K562 (cell line): Measurements from ENCODE around the gene GREB1. TPM values are rescaled to one million over a fixed set of nuclear protein-coding genes. Genes with fewer than 3 reads are reported as not detected.
A peak's percentile ranks its signal among the peaks of the same experiment; 100 is the strongest.

Source experiments
- ATAC-seq: fragments of 200-7000 bp; cut with Tn5 transposase; 3 replicates; pipeline ENCODE4 v1.9.1; 2020; ENCODE audit warnings: moderate library complexity
- BruUV-seq: library from RNA; stranded (reverse); fragments of 400-500 nt; replicated peaks from 2 replicates; lab custom pipeline; 2021; lab: Mats Ljungman, UMichigan
- CTCF ChIA-PET: fragments of 300-600 bp; formaldehyde crosslinking; extraction: SDS; loops from one replicate; lab custom pipeline; 2021; ENCODE audit warnings: low intra/inter-chr PET ratio; lab: Yijun Ruan, JAX
- POLR2A ChIA-PET: fragments of 300-600, 350-650 bp; sonication (Branson Sonifier 250); formaldehyde crosslinking; extraction: SDS; loops from one replicate; lab custom pipeline; 2021; ENCODE audit warnings: antibody characterized with exemption, inconsistent platforms; lab: Yijun Ruan, JAX
- DNase-seq, 4 experiments: peaks; one replicate each; pipeline versions ENCODE4 v3.0.0 to v3.0.0-alpha.2; 2011 to 2018; ENCODE audit warnings: low spot score in 3 of 4, mixed read lengths in 3 of 4; ENCODE audit errors: extremely low read depth in 1 of 4
- FAIRE-seq: peaks from 2 replicates; lab custom pipeline; 2011; peaks lifted over from hg19 to GRCh38; lab: Jason Lieb, UNC
- H2AFZ ChIP-seq: 2 replicates; pipeline ENCODE4 v1.6.0; 2011; ENCODE audit warnings: low read depth, low read length, control low read depth, inconsistent platforms
- H3K27ac ChIP-seq: fragments of 200-600 bp; 3 replicates; pipeline ENCODE4 v1.8.0; 2011; ENCODE audit warnings: low read depth, mild to moderate bottlenecking, control low read depth, inconsistent platforms, low read length, moderate library complexity, mixed read lengths; ENCODE audit errors: extremely low read depth
- H3K27me3 ChIP-seq, 2 experiments: fragments of 300-600 bp in 1 of 2; 2 replicates in 1 of 2; 3 replicates in 1 of 2; pipeline versions ENCODE4 v1.6.0 to v1.8.0; 2011; ENCODE audit warnings: inconsistent platforms in 2 of 2, low read length in 2 of 2, mild to moderate bottlenecking in 1 of 2, mixed read lengths in 1 of 2, moderate library complexity in 1 of 2; ENCODE audit not compliant: control insufficient read depth in 2 of 2, insufficient read depth in 2 of 2
- H3K36me3 ChIP-seq: fragments of 300-600 bp; 3 replicates; pipeline ENCODE4 v1.8.0; 2011; ENCODE audit warnings: mild to moderate bottlenecking, low read length, inconsistent platforms; ENCODE audit not compliant: control insufficient read depth, insufficient read depth
- H3K4me1 ChIP-seq, 2 experiments: fragments of 200-600 bp in 1 of 2; replicated peaks in 1 of 2; 2 replicates in 1 of 2; 3 replicates in 1 of 2; pipeline versions ENCODE4 v1.5.1 to v1.8.0; 2011; ENCODE audit warnings: inconsistent platforms in 2 of 2, low read length in 2 of 2, mild to moderate bottlenecking in 1 of 2, mixed read lengths in 1 of 2, moderate library complexity in 1 of 2; ENCODE audit not compliant: control insufficient read depth in 2 of 2, insufficient read depth in 2 of 2
- H3K4me2 ChIP-seq: 2 replicates; pipeline ENCODE4 v1.6.1; 2011; ENCODE audit warnings: low read length, control low read depth, inconsistent platforms, mixed read lengths; ENCODE audit not compliant: insufficient read depth
- H3K4me3 ChIP-seq: fragments of 200-600 bp; sonication (generic), shearing (Covaris generic); 2 replicates; pipeline ENCODE4 v1.5.1; 2016; ENCODE audit warnings: control low read depth, inconsistent platforms
- H3K79me2 ChIP-seq: fragments of 200-600 bp; 3 replicates; pipeline ENCODE4 v1.8.0; 2011; ENCODE audit warnings: low read length, inconsistent platforms; ENCODE audit not compliant: control insufficient read depth, insufficient read depth
- H3K9ac ChIP-seq, 2 experiments: 2 replicates each; pipeline versions ENCODE4 v1.6.0 to v1.6.1; 2011; ENCODE audit warnings: low read depth in 2 of 2, low read length in 2 of 2, control low read depth in 1 of 2, inconsistent platforms in 1 of 2, mild to moderate bottlenecking in 1 of 2, mixed read lengths in 1 of 2; ENCODE audit not compliant: insufficient read depth in 1 of 2
- H3K9me1 ChIP-seq: one replicate; pipeline ENCODE4 v1.6.0; 2011; ENCODE audit warnings: inconsistent platforms, mild to moderate bottlenecking, low read length, moderate library complexity; ENCODE audit not compliant: control insufficient read depth, insufficient read depth
- H3K9me3 ChIP-seq: replicated peaks from 2 replicates; pipeline ENCODE4 v1.5.1; 2011; ENCODE audit warnings: low read depth, low read length, inconsistent platforms; ENCODE audit not compliant: control insufficient read depth, insufficient read depth
- H4K20me1 ChIP-seq: replicated peaks from 2 replicates; pipeline ENCODE4 v1.6.1; 2011; ENCODE audit warnings: low read length, inconsistent platforms, mixed read lengths; ENCODE audit not compliant: control insufficient read depth, insufficient read depth
- NR2C1 ChIP-seq, 2 experiments: fragments of 450-650 bp; IDR thresholded peaks; 2 replicates each; pipeline ENCODE4 v1.6.1; 2017; ENCODE audit warnings: mild to moderate bottlenecking in 2 of 2, antibody characterized with exemption in 1 of 2, inconsistent platforms in 1 of 2, missing compliant biosample characterization in 1 of 2, missing genetic modification characterization in 1 of 2
- POLR2B ChIP-seq: fragments of 450-650 bp; IDR thresholded peaks from 2 replicates; pipeline ENCODE4 v1.6.1; 2018; ENCODE audit warnings: low read depth; ENCODE audit not compliant: partially characterized antibody
- ZNF184 ChIP-seq: sonication (generic); formaldehyde crosslinking; IDR thresholded peaks from 2 replicates; pipeline ENCODE4 v1.5.0; 2020; ENCODE audit warnings: missing genetic modification reagents
- WGBS: fragments of 100-300 bp; shearing (Covaris generic); methylation state at CpG from one replicate; pipeline ENCODE4 v1.1.6; 2016; ENCODE audit warnings: low coverage, mixed read lengths; ENCODE audit not compliant: insufficient coverage; ENCODE audit errors: missing lambda C conversion rate; 5-methylcytosine and 5-hydroxymethylcytosine counted together
- in situ Hi-C: fragments of 300-500 bp; cut with MboI; formaldehyde crosslinking; loops from 4 replicates; pipeline ENCODE4 v1.15.0; 2018; ENCODE audit warnings: inconsistent platforms, mixed read lengths
- intact Hi-C: fragments of 100-400 bp; cut with micrococcal nuclease; formaldehyde crosslinking; loops from 2 replicates; pipeline ENCODE4 v1.14.2; 2022
- polyA plus RNA-seq, 8 experiments: library from polyadenylated mRNA; depleted of rRNA in 4 of 8; stranded (reverse) in 5 of 8; unstranded in 3 of 8; fragments of >200 nt; fragmentation: Nextera tagmentation in 2 of 8; fragmentation: Illumina TruSeq in 1 of 8; extraction: Ambion mirVana in 2 of 8; extraction: Trizol in 1 of 8; gene quantifications; 2 replicates each; pipeline versions ENCODE4 v1.2.1 to v1.2.3, GENCODE V29; 2011 to 2014; ENCODE audit warnings: inconsistent platforms in 1 of 8, missing spikeins in 1 of 8
- total RNA-seq, 7 experiments: library from RNA; depleted of rRNA in 6 of 7; stranded (reverse); fragments of >200 nt in 6 of 7; fragmentation: Illumina TruSeq in 2 of 7; extraction: Trizol in 2 of 7; gene quantifications; 2 replicates each; pipeline versions ENCODE4 v1.2.1 to v1.2.3, GENCODE V29; 2011 to 2021; ENCODE audit warnings: low replicate concordance in 1 of 7

Gene GREB1
- total and polyA plus RNA-seq, 9 of the 15 experiments (the other 6 are each of a cell fraction or from before 2014, with no cell fraction given): 0.04 to 0.86 (median 0.10) TPM; not detected in 1

DNA sequence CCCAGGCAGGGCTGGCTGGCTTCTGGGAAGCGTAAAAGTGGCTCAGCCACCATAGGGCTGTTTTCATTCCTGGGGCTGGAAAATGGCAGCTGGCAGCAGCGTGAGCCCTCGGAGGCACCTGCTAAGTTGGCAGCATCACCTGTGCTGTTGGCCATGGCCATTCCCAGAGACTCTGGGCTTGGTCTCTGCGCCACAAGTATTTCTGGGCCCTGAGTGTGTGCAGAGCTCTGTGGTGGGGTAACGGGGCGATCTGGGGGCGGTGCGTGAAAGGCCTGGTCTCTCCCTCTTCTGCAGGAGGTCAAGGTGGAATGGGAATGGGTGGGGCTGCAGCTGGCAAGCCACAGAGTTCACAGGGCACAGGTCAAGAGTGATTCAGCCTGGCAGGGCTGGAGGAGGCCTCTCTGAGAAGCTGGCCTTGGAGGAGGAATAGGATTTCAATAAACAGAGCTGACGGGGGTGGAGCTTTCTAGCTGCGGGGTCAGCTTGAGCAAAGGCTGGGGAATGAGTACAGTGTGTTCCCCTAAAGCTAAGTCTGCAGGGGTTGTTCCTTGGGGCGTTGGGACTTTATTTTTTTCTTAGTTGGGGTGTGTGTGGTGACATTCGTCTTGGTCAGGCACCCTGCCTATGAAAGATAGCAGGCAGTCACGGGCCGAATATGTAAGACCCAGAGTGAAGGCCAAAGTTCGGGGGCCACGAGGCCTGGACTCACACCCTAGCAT, 146.5 kb downstream of the GREB1 start:
- Histone ChIP-seq H3K4me2 (no peak overlapping the region), H3K4me1 (peaks cover 0 to 7% of the 10 kb centered on the region in 2 experiments; a peak in 2 of 5 replicates), H3K9ac (peak overlapping the region in 1 of 2 experiments; percentile 7; a peak in 1 of 4 replicates), H3K4me3 (no peak overlapping the region), H3K9me3 (no peaks in the 10 kb centered on the region), H3K9me1 (no peaks in the 10 kb centered on the region), H3K79me2 (no peaks in the 10 kb centered on the region), H3K36me3 (no peaks in the 10 kb centered on the region), H4K20me1 (peaks cover 17% of the 10 kb centered on the region), H3K27ac (no peak overlapping the region)
- FAIRE-seq: no peak
- ChIA-PET POLR2A (interaction anchor here (0.7 kb wide), 1 partner anchor 95 kb away, joined by 3 read pairs; no protein-coding TSS in a partner anchor), CTCF (no interaction called here)
- 10% methylated on average over 16 of the region's 16 CpGs for WGBS
- DNase-seq: no peak
- in situ Hi-C loops (no loop called here), intact Hi-C loops (loop anchor here (5.0 kb wide), 3 partner anchors 203 to 848 kb away; a partner anchor contains a TSS)
- TF ChIP-seq NR2C1 (IDR thresholded peaks at IDR 0.05) (no peak), NR2C1 (tag; IDR thresholded peaks at IDR 0.05) (0 out of 2 replicates have a peak, but pooled peaks have one; percentile 28), POLR2B (no peak), ZNF184 (CRISPR knock-in tag) (no peak)
- TF ChIP-seq, all 486 proteins: peak for 1
- ATAC-seq: no peak
- Histone ChIP-seq H2AFZ (no peak overlapping the region), H3K27me3 (peaks cover 26 to 80% of the 10 kb centered on the region in 2 experiments; a peak in 4 of 5 replicates)
- BruUV-seq: no TSS peak
